Activated CD4-positive, alpha-beta T cell treated with anti-CD3 and anti-CD28 coated beads, Interleukin-2, amount 50 U/mL, for 16 hours (primary cell): ENCODE measurements around the gene RCAN1.

Experiments used
- DNase-seq: peaks from one replicate; pipeline ENCODE4 v3.0.0-alpha.2; 2020

Gene RCAN1

DNA sequence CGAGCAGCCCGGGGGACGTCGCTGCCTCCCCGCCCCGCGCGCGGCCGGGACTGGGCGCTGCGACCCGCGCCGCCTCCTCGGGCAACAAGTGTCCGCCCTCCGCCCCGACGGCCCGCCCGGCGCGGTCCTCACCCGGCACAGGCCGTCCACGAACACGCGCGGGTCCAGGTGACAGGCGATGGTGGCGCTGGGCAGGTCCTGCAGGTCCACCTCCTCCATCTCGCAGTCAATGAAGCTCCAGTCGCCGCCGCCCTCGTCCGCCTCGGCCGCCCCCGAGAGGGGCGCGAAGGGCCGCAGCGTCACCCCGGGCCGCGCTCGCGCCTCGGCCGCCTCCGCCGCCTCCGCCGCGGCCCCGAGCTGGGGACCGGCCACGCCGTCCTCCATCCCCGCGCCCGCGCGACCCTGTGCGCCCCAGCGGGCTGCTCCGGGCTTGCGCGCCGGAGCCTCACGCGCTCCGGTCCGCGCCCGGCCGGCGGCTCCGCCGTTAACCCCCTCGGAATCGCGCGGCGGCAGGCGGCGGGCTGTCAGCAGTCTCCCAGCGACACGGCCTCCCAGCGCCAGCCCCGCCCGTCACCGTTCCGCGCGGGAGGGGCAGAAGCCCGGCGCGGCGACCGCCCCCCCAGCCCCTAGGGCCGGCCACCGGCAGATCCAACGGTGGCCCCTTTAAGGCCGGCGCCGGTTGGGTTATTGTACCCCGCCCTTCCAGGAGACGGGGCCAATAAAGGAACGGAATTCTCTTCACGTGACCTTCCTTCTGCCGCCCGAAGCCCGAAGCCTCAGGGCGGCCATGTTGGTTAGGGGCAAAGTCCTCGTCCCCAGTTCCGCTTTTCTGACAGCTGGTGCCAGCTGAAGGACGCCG lies at the start of gene RCAN1:
TSS of gene RCAN1 (minus strand) at position 486 of the 859 bp plus-strand sequence. CDS start at position 384, 102 bp downstream.
- peak; percentile 93 for DNase-seq

DNA sequence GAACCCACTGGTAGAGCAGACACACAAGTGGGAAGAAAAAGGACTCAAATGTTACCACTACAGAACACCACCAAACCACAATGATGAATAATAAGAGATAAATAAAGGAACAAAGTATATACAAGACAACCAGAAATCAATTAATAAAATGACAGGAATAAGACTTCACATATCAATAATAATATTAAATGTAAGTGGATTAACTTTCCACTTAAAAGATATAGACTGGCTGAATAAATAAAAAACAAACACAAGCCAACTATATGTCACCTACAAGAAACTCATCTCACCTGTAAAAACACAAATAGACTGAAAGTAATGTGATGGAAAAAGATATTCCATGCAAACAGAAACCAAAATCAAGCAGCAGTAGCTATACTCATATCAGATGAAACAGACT lies 46.9 kb upstream of the RCAN1 start:
- no peak for DNase-seq

GRCh38 chr21:34653522-34653921 lies 38.6 kb upstream of the RCAN1 start:
- DNase-seq = no peak

DNA sequence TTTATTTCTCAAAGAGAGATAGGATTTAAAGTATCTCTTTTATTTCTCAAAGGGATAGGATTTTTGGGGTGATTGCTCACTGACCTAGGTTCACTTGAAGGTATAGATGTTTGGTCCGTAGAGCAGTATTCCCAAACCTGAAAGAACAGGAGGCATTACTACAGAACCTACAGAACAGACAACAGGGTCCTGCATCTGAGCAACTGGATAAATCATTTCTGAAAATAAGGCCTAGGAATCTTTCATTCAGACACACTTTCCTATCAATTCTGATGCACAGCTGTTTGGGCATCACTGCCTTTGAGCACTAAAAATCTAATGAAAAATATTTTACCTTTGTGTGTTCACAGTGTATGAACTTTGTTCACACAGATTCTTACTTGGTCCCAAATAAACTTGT lies 36.7 kb upstream of the RCAN1 start:
- no peak for DNase-seq

- DNase-seq = no peak
These were observed 36.0 kb upstream of the RCAN1 start for GRCh38 chr21:34650861-34651431.

- DNase-seq = no peak
These were observed 34.5 kb upstream of the RCAN1 start for GRCh38 chr21:34649400-34649799.

GRCh38 chr21:34648739-34649297 lies 33.9 kb upstream of the RCAN1 start:
- DNase-seq = no peak

DNA sequence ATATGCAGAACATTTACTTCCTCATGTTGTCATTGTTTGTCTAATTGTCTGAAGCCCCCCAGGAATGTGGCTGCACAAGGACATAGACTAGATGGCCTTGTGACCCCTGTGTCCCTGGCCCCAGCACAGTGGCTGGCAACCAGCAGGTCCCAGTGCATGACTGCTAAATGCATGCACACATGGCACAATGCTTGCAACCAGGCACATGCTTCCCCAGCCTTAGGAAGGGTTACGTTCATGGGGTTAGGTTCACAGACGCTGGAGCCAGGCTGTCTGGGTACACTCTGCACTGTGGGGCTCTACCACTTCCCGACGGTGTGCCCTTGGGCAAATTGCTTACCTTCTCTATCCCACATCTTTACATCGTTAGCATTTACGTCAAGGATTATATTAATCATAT lies 32.6 kb upstream of the RCAN1 start:
- no peak for DNase-seq

GRCh38 chr21:34644825-34645224 lies 29.9 kb upstream of the RCAN1 start:
- DNase-seq = no peak

DNA sequence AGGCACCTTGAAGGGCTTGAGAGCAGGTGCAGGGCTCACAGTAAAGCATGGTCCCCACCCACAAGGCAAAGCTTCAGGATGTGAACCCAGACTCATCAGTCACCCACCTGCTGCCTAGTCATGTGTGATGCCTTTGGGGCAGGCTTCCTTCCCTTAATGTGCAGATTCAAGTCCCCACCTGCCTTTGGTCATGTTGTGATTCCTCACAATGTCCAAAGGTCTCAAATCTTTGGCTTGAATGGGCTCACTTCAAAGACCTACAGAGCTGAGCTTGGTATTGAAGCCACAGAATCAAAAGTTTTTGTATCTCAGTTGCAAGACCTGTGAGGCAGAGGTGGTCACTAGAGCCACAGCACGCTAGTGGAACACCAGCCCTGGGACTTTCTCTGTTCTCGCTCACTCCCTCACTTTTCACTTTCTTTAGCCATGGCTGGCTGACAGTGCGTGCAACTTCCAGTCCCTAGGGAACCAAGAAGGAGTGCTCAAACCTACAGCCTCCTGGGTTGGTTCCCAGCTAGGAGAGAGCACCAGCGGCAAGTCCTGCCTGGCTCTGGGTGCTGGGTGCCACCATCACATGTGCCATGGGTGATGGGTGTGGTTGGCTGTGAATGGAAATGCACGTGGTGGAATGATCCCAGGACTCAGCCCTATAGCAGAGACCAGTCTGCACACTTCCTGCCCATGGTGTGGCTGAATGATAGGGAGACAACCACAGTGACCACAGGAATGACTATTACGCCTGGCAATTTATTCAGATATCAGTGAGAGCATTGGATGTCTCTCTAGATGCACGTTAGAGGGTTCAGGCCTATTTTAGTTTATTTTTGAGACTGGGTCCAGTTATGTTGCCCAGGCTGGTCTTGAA lies 27.5 kb upstream of the RCAN1 start:
- peak; percentile 16 for DNase-seq

GRCh38 chr21:34640858-34641257 lies 25.9 kb upstream of the RCAN1 start:
- DNase-seq = peak; percentile 54

DNA sequence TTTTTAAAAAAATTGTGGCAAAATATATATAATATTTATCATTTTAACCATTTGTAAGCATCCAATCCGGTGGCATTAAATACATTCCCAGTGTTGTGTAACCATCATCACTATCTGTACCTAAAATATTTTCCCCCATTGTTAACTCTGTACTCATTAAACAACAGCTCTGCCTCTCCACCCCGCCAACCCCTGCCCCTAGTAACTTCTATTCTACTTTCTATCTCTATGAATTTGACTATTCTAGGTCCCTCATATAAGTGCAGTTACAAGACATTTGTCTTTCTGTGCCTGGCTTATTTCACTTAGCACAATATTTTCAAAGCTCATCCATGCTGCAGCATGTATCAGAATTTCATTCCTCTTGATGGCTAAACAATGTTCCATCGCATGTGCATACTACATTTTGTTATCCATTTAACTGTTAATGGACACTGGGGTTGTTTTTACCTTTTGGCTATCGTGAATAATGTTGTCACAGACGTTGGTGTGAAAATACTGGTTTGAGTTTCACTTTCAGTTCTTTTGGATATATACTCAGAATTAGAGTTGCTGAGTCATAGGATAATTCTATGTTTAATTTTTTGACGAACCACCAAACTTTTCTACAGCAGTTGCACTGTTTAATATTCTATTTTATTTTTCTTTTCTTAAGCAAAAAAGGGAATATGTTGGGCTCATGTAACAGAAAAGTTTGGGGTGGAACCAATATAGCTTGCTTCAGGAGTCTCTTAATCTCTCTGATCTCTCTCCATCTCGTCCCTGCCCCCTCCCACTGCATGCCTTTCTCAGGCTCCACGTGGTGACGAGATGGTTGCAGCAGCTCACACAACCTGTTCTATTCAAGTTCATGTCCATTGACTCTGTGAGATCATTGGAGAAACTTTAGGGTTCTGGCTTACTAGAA lies 25.2 kb upstream of the RCAN1 start:
- DNase-seq = peak; percentile 78

- no peak for DNase-seq
These were observed 24.3 kb upstream of the RCAN1 start for GRCh38 chr21:34639250-34639649.

GRCh38 chr21:34636961-34637360 lies 22.0 kb upstream of the RCAN1 start:
- no peak for DNase-seq

DNA sequence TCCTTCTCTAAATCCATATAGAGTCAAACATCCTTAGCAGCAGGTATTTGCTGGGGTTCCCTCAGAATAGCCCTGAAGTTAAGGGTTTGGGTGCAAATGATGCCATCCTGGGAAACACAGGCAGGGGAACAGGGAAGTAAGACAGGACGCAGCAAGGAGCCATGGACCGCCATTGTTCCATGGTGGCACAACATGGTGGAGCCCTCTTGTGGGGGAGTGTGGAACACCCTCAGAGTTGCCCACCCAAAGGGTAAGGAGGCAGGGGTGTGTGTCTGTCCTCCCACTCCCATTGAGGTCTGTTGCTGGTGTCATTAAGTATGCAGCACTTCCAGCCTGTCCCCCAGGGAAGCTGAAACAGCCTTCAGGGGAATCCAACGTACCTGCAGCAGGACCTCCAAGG lies 20.4 kb upstream of the RCAN1 start:
- DNase-seq = no peak

- DNase-seq = no peak
These were observed 17.6 kb upstream of the RCAN1 start for GRCh38 chr21:34632498-34632897.

- DNase-seq = peak; percentile 67
These were observed 15.7 kb upstream of the RCAN1 start for GRCh38 chr21:34630536-34631143.

DNA sequence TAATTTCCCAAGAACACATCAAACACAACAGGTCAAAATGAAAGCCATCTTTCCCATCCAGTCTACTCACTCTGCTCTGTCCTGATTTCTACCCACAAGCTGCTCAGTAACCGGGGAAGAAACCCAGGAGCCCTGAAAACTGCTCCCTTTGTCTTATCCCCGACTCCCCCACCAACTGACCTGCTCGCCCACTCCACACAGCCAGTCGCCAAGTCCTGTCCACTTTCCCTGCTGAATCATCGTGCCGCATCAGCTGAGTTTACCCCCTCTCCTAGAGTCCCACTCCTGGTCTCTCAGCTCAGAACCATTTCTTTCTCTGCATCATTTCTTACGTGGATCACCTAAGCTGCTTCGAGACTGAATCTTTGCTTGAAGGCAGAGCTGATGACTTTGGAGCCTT lies 11.2 kb upstream of the RCAN1 start:
- DNase-seq = no peak

- no peak for DNase-seq
These were observed 10.2 kb upstream of the RCAN1 start for GRCh38 chr21:34625030-34625593.

DNA sequence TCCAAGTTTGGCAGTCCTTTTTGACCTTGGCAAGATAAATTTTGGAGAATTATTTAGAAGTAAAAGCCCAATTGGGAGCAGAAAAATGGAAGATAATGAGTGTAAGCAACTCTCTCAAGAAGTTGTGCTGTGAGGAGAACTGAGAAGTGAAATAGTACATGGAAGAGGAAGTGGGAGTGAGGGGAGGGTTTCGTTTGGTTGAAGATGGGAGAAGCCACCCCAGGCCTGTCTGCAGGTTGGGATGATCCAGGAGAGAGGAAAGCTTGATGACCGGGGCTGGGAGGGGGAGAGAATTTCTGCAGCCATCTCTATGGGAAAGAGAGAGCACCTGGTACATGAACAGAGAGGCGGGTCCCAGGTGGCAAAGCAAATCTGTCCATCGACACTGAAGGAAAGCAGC lies 8.6 kb upstream of the RCAN1 start:
- no peak for DNase-seq
